Measurements from ENCODE around the gene RPN1. TPM values are rescaled to one million over a fixed set of nuclear protein-coding genes. Genes with fewer than 3 reads are reported as not detected.
A peak's percentile ranks its signal among the peaks of the same experiment; 100 is the strongest.
"Not testable (repeated sequence)": the region's sequence is repeated elsewhere in the genome, so short reads cannot be mapped to it uniquely, and the experiment has no call there.

Gene RPN1
- total and polyA plus RNA-seq, 4 donors = 146 to 318 (median 223) TPM

DNA sequence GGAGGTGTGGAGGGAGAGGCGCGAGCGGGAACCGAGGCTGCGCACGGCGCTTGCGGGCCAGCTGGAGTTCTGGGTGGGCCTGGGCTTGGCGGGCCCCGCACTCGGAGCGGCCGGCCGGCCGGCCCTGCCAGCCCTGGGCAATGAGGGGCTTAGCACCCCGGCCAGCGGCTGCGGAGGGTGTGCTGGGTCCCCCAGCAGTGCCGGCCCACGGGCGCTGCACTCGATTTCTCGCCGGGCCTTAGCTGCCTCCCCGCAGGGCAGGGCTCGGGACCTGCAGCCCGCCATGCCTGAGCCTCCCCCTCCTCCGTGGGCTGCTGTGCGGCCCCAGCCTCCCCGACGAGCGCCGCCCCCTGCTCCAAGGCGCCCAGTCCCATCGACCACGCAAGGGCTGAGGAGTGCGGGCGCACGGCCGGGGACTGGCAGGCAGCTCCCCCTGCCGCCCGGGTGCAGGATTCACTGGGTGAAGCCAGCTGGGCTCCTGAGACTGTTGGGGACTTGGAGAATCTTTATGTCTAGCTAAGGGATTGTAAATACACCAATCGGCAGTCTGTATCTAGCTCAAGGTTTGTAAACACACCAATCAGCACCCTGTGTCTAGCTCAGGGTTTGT, 2.9 kb upstream of the RPN1 start:
- H3K9me3 ChIP-seq (ENCODE audit: control insufficient read depth in 4 of 4, insufficient read depth in 3 of 4, low read length in 3 of 4); H3K27ac ChIP-seq (ENCODE audit: low read depth in 1 of 2, low read length in 1 of 2); H3K36me3 ChIP-seq (ENCODE audit: control insufficient read depth in 4 of 4, insufficient read depth in 4 of 4, low read length in 4 of 4); ATAC-seq (ENCODE audit: insufficient read depth, low FRiP score); H3K4me3 ChIP-seq; H3K9ac ChIP-seq (ENCODE audit: insufficient read depth in 1 of 2, low read length in 2 of 2); H3K27me3 ChIP-seq (ENCODE audit: control insufficient read depth in 3 of 3, insufficient read depth in 3 of 3, low read length in 2 of 3): not testable (repeated sequence)
- WGBS, 2 donors = 69 to 74% methylated on average over 19 to 43 of the region's 43 CpGs
- peaks cover 0 to 13% (median 3%) of the 10 kb centered on the region in 5 donors for H3K4me1 ChIP-seq (ENCODE audit: control insufficient read depth in 5 of 5, insufficient read depth in 5 of 5, low read length in 5 of 5)
- DNase-seq = peak in 1 of 3 donors; percentile 10

DNA sequence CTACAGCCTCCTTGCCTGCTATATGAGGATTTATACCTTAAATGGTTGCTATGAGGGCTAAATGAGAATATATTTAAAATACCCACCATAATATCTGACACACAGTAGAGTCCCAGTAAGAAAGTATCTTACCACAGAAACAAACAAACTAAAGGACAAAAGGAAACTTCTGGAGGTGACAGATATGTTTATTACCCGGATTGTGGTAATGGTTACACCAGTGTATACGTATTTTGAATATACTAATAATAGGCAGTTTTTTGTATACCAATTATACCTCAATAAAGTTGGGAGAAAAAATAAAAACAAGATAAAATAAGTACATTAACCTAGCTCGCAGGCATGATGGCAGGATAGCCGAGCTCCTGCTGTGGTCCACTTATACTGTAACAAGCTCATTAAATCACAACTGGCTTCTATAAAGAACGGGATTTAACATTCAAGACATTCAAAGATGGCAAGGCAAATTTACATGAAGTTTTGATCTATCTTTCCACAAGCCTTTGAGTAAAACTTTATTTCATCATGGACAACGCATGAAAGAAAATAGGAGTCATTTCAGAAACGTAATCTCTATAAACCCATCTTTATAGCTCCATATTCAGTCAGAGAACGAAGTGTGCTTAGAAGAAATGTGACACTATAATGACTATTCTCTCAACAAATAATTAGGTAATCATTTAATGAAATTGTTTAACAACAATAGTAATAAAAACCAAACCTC, 1.5 kb downstream of the RPN1 start:
- no peaks in the 10 kb centered on the region for H3K9me3 ChIP-seq (ENCODE audit: control insufficient read depth in 4 of 4, insufficient read depth in 3 of 4, low read length in 3 of 4)
- peaks cover 0 to 13% (median 6%) of the 10 kb centered on the region in 5 donors for H3K4me1 ChIP-seq (ENCODE audit: control insufficient read depth in 5 of 5, insufficient read depth in 5 of 5, low read length in 5 of 5)
- no peak for ATAC-seq (ENCODE audit: insufficient read depth, low FRiP score)
- peak in 1 of 3 donors; percentile 27 for DNase-seq
- 22 to 32% methylated on average over 8 of the region's 8 CpGs for WGBS, 2 donors
- no peaks in the 10 kb centered on the region for H3K27me3 ChIP-seq (ENCODE audit: control insufficient read depth in 3 of 3, insufficient read depth in 3 of 3, low read length in 2 of 3)
- H3K4me3 ChIP-seq = peak overlapping the region; percentile 41
- peak overlapping the region; percentile 88 to 92 for H3K9ac ChIP-seq (ENCODE audit: insufficient read depth in 1 of 2, low read length in 2 of 2)
- no peak overlapping the region for H3K27ac ChIP-seq (ENCODE audit: low read depth in 1 of 2, low read length in 1 of 2)
- no peak for TF ChIP-seq CTCF (IDR thresholded peaks at IDR 0.05; ENCODE audit: control extremely low read depth, extremely low read depth)
- H3K36me3 ChIP-seq (ENCODE audit: control insufficient read depth in 4 of 4, insufficient read depth in 4 of 4, low read length in 4 of 4) = peaks cover 3 to 7% (median 6%) of the 10 kb centered on the region in 4 donors

DNA sequence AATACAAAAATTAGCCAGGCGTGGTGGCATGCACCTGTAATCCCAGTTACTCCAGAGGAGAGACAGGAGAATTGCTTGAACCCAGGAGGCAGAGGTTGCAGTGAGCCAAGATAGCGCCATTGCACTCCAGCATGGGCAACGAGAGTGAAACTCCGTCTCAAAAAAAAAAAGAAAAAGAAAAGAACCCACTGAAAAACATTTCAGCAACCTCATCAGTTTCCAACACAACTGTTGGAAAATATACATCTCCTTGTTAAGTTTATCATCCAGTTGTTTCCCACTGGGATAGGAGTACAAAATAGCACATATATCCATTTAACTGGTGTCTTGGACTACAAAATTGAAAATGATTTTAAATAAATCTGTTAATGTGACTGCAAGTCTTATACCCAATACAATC, 2.2 kb downstream of the RPN1 start:
- Histone ChIP-seq H3K36me3 (ENCODE audit: control insufficient read depth in 4 of 4, insufficient read depth in 4 of 4, low read length in 4 of 4) (peaks cover 3 to 12% (median 7%) of the 10 kb centered on the region in 4 donors), H3K9me3 (ENCODE audit: control insufficient read depth in 4 of 4, insufficient read depth in 3 of 4, low read length in 3 of 4) (no peaks in the 10 kb centered on the region), H3K4me3 (no peak overlapping the region), H3K4me1 (ENCODE audit: control insufficient read depth in 5 of 5, insufficient read depth in 5 of 5, low read length in 5 of 5) (peaks cover 0 to 13% (median 6%) of the 10 kb centered on the region in 5 donors), H3K9ac (ENCODE audit: insufficient read depth in 1 of 2, low read length in 2 of 2) (no peak overlapping the region), H3K27me3 (ENCODE audit: control insufficient read depth in 3 of 3, insufficient read depth in 3 of 3, low read length in 2 of 3) (no peaks in the 10 kb centered on the region), H3K27ac (ENCODE audit: low read depth in 1 of 2, low read length in 1 of 2) (no peak overlapping the region)
- DNase-seq (no peak), ATAC-seq (ENCODE audit: insufficient read depth, low FRiP score) (no peak)
- WGBS, 2 donors = 69 to 78% methylated on average over 4 of the region's 4 CpGs
- no peak for TF ChIP-seq CTCF (IDR thresholded peaks at IDR 0.05; ENCODE audit: control extremely low read depth, extremely low read depth)

DNA sequence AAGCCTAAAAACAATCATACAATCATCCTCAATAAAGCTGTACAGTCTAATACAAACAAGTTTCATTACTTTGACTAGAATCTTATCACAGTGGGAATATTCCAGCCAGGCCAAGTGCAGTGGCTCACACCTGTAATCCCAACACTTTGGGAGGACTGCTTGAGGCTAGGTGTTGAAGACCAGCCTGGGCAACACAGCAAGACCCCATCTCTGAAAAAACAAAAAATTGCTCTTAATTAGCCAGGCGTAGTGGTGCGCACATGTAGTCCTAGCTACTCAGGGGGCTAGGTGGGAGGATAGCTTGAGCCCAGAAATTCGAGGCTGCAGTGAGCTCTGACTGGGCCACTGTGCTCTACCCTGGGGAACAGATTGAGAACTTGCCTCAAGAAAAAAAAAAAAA, 3.3 kb downstream of the RPN1 start:
- Histone ChIP-seq H3K27ac (ENCODE audit: low read depth in 1 of 2, low read length in 1 of 2) (no peak overlapping the region), H3K9ac (ENCODE audit: insufficient read depth in 1 of 2, low read length in 2 of 2) (no peak overlapping the region), H3K4me3 (no peak overlapping the region), H3K4me1 (ENCODE audit: control insufficient read depth in 5 of 5, insufficient read depth in 5 of 5, low read length in 5 of 5) (peaks cover 0 to 13% (median 6%) of the 10 kb centered on the region in 5 donors), H3K9me3 (ENCODE audit: control insufficient read depth in 4 of 4, insufficient read depth in 3 of 4, low read length in 3 of 4) (no peaks in the 10 kb centered on the region), H3K36me3 (ENCODE audit: control insufficient read depth in 4 of 4, insufficient read depth in 4 of 4, low read length in 4 of 4) (peaks cover 6 to 15% (median 9%) of the 10 kb centered on the region in 4 donors), H3K27me3 (ENCODE audit: control insufficient read depth in 3 of 3, insufficient read depth in 3 of 3, low read length in 2 of 3) (no peaks in the 10 kb centered on the region)
- ATAC-seq (ENCODE audit: insufficient read depth, low FRiP score) = no peak
- DNase-seq = no peak
- TF ChIP-seq CTCF (IDR thresholded peaks at IDR 0.05; ENCODE audit: control extremely low read depth, extremely low read depth) = no peak
- 91 to 98% methylated on average over 3 of the region's 3 CpGs for WGBS, 2 donors

All from lung (tissue), 12 donors.